ENCODE measurements around the gene GALNT15. TPM values are rescaled to one million over a fixed set of nuclear protein-coding genes. Genes with fewer than 3 reads are reported as not detected.

Gene GALNT15
- total and polyA plus RNA-seq, 12 donors, result 2.9 to 22.8 (median 12.8) TPM

DNA sequence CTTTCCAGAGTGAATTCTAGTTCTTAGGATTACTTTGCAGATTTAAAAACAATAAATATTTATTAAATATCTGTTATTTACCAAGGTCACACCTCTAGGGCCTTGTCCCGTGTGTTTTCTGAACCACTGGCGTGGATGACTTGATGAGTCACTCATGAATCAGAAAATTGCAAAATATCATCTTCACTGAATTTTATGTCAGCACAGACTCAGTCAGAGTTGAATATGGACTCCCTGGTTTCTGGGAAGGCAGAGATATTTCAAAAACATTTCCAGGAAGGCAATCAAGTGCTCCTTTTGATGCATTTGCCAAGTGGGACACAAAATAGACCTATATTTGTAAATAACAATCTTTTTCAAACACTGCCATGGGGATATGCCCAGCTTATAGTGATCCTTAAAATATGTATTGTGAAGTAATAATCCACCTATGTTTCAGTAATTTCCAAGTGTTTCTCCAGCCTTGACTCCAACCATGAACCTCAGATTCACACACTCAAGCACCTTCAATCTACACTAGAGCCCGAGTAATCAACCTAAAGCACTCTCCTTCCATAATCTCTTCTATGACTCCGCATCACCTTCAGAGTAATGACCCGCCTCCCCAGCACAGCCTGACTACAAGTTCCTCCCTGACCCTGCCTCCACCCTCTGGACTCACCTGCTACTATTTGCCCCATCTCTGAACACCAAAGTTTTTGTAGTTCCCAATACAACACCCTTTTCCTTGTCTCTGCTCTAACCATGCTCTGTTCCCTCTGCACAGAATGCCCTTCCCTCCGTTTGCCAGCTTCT is 65.9 kb downstream of the GALNT15 start:
- WGBS, 4 donors, result 55 to 62% (median 59%) methylated on average over 6 of the region's 6 CpGs
- Histone ChIP-seq H3K36me3 (replicated peaks in 1 of 2) (no peaks in the 10 kb centered on the region), H3K4me3 (no peak overlapping the region), H3K27ac (peak overlapping the region; percentile 1 to 80 (median 52)), H3K27me3 (no peaks in the 10 kb centered on the region), H3K4me1 (replicated peaks in 1 of 2) (peaks cover 0 to 31% of the 10 kb centered on the region in 2 donors), H3K9me3 (replicated peaks in 1 of 3) (no peaks in the 10 kb centered on the region)
- intact Hi-C loops (cut with DNase I), result loop anchor here in 1 of 2 donors (5.0 to 10.0 kb wide), 2 partner anchors 428 to 606 kb away; no protein-coding TSS in a partner anchor
- DNase-seq, result peak in 6 of 7 donors; percentile 48 to 67 (median 60)
- TF ChIP-seq, protein P1, sequence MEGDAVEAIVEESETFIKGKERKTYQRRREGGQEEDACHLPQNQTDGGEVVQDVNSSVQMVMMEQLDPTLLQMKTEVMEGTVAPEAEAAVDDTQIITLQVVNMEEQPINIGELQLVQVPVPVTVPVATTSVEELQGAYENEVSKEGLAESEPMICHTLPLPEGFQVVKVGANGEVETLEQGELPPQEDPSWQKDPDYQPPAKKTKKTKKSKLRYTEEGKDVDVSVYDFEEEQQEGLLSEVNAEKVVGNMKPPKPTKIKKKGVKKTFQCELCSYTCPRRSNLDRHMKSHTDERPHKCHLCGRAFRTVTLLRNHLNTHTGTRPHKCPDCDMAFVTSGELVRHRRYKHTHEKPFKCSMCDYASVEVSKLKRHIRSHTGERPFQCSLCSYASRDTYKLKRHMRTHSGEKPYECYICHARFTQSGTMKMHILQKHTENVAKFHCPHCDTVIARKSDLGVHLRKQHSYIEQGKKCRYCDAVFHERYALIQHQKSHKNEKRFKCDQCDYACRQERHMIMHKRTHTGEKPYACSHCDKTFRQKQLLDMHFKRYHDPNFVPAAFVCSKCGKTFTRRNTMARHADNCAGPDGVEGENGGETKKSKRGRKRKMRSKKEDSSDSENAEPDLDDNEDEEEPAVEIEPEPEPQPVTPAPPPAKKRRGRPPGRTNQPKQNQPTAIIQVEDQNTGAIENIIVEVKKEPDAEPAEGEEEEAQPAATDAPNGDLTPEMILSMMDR (IDR thresholded peaks at IDR 0.05), result no peak
- no peak for TF ChIP-seq POLR2A (IDR thresholded peaks at IDR 0.05)

DNA sequence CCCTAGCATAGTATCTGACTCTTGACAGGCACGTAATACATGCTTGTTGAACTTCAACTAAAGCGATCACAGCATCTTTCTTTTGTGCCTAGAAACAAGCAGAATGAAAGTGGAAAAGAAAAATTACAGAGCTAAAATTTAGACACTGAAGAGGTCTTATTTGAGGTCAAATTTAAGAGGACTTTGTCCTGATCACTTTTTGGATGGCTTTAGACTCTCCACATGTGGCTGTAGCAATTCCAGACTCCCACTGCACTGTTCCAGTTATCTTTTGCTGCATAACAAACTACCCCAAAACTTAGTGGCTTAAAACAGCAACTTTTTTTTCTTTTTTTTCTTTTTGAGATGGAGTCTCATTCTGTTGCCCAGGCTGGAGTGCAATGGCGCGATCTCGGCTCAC is 66.7 kb downstream of the GALNT15 start:
- Histone ChIP-seq H3K27me3 (no peaks in the 10 kb centered on the region), H3K36me3 (replicated peaks in 1 of 2) (no peaks in the 10 kb centered on the region), H3K9me3 (replicated peaks in 1 of 3) (no peaks in the 10 kb centered on the region), H3K27ac (peak overlapping the region in 2 of 5 donors; percentile 71 to 77), H3K4me3 (no peak overlapping the region), H3K4me1 (replicated peaks in 1 of 2) (peaks cover 0 to 31% of the 10 kb centered on the region in 2 donors)
- intact Hi-C loops (cut with DNase I), result loop anchor here in 1 of 2 donors (5.0 to 10.0 kb wide), 2 partner anchors 429 to 606 kb away; no protein-coding TSS in a partner anchor
- no peak for DNase-seq
- TF ChIP-seq, protein P1 (IDR thresholded peaks at IDR 0.05), result no peak
- TF ChIP-seq POLR2A (IDR thresholded peaks at IDR 0.05), result no peak
- WGBS, 4 donors, result 95 to 99% (median 97%) methylated on average over 5 of the region's 5 CpGs

DNA sequence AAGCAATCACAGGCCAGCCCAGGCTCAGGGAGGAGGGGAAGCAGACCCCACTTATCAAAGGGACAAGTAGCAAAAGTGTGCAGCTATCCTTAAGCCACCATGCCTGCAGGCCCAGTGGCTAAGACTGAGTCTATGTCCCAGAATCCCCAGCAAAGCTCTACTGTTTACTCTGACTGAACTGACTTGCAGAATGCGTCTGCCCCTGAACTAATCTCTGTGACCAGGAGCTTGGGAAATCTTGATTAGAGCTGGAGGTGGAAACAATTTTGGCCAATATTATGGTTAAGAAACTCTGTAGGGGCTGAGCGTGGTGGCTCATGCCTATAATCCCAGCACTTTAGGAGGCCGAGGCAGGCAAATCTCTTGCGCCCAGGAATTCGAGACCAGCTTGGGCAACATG is 67.7 kb downstream of the GALNT15 start:
- TF ChIP-seq, protein P1 (IDR thresholded peaks at IDR 0.05), result no peak
- TF ChIP-seq POLR2A (IDR thresholded peaks at IDR 0.05), result no peak
- H3K4me1 ChIP-seq (replicated peaks in 1 of 2), result peaks cover 0 to 31% of the 10 kb centered on the region in 2 donors
- no peaks in the 10 kb centered on the region for H3K9me3 ChIP-seq (replicated peaks in 1 of 3)
- no peaks in the 10 kb centered on the region for H3K36me3 ChIP-seq (replicated peaks in 1 of 2)
- H3K4me3 ChIP-seq, result no peak overlapping the region
- 85 to 95% (median 94%) methylated on average over 5 of the region's 5 CpGs for WGBS, 4 donors
- H3K27me3 ChIP-seq, result no peaks in the 10 kb centered on the region
- H3K27ac ChIP-seq, result no peak overlapping the region
- intact Hi-C loops (cut with DNase I), result loop anchor here in 1 of 2 donors (5.0 to 10.0 kb wide), 2 partner anchors 430 to 607 kb away; no protein-coding TSS in a partner anchor
- DNase-seq, result no peak

- H3K36me3 ChIP-seq (replicated peaks in 1 of 2), result no peaks in the 10 kb centered on the region
- no peaks in the 10 kb centered on the region for H3K9me3 ChIP-seq (replicated peaks in 1 of 3)
- H3K27me3 ChIP-seq, result no peaks in the 10 kb centered on the region
- peak in 6 of 7 donors; percentile 37 to 79 (median 64) for DNase-seq
- 32 to 49% (median 45%) methylated on average over 9 of the region's 9 CpGs for WGBS, 4 donors
- H3K4me3 ChIP-seq, result peak overlapping the region in 1 of 4 donors; percentile 7
- TF ChIP-seq, protein P1 (IDR thresholded peaks at IDR 0.05), result no peak
- TF ChIP-seq POLR2A (IDR thresholded peaks at IDR 0.05), result no peak
- H3K27ac ChIP-seq, result peak overlapping the region in 1 of 5 donors; percentile 32
- peaks cover 0 to 31% of the 10 kb centered on the region in 2 donors for H3K4me1 ChIP-seq (replicated peaks in 1 of 2)
- intact Hi-C loops (cut with DNase I), result loop anchor here in 1 of 2 donors (5.0 to 10.0 kb wide), 2 partner anchors 432 to 609 kb away; no protein-coding TSS in a partner anchor
Measured at GRCh38 chr3:16243706-16244490, 69.4 kb downstream of the GALNT15 start.
